HG02571 (cell line): ENCODE data around the gene SUN1.
"Not testable (repeated sequence)": the region's sequence is repeated elsewhere in the genome, so short reads cannot be mapped to it uniquely, and the experiment has no call there.

Experiments
- ATAC-seq: cut with Tn5 transposase; IDR thresholded peaks from one replicate; pipeline ENCODE4 v1.9.1; 2021; ENCODE audit warnings: mild to moderate bottlenecking, moderate library complexity; ENCODE audit not compliant: unreplicated experiment

SUN1 gene

DNA sequence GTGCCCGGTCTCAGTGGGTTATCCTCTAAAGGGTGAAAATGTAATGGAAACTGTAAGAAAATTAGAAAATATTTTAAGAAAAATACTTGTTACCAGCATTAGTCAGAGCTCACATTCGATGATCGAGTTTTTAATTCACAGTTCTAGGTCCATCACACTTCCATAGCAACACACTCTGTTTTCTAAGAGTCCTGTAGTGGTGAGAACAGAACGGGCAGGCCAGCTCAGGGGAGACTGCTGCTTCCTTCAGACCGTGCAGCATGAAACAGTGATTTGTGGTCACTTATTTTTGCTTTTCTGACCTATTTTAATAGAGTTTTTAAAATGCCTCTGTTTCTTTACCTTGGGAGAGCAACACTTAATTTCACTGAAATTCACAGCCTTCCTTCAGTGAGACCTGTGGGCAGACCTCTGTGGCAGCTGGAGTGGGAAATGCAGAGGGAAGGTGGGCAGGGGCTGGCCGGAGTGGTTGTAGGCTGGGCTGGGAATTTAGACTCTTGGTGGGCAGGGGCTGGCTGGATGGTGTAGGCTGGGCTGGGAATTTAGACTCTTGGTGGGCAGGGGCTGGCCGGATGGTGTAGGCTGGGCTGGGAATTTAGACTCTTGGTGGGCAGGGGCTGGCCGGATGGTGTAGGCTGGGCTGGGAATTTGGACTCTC is 1.5 kb downstream of the SUN1 start:
- no peak for ATAC-seq

DNA sequence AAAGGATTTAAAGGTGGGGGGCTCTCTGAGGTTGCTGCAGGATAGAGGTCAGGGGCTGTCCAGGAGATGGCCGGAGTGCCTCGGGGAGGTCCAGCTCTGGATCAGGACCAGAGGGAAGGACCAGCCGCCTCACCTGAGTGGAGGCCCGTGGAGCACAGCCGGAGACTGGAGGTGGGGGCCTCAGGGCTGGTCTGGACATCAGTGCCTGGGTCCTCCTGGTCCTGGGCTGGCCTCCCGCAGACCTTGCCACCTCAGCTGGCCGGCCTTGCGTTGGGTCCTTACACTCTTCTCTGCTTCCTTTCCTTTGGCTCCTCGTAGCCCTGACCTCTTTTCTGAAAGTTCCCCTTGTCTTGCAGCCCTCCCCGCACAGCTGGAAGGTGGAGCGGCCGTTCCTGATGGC is 2.0 kb downstream of the SUN1 start:
- no peak for ATAC-seq

DNA sequence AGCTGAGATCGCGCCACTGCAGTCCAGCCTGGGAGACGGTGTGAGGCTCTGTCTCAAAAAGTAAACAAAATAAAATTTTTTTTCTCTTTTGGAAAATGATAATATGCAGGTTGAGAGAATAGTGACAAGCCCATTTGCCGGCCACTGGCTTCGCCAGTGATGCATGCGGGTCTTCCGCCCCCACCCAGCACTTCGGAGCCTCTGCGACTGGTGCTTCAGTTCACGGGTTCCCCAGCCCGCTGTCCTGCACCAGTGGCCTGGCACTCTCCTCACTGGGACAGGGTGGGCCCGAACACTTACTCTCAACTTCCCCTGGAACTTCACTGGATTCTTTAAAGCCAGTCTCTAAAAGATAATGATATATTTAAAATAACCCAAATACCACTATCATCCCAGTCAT is 2.7 kb downstream of the SUN1 start:
- ATAC-seq = no peak

DNA sequence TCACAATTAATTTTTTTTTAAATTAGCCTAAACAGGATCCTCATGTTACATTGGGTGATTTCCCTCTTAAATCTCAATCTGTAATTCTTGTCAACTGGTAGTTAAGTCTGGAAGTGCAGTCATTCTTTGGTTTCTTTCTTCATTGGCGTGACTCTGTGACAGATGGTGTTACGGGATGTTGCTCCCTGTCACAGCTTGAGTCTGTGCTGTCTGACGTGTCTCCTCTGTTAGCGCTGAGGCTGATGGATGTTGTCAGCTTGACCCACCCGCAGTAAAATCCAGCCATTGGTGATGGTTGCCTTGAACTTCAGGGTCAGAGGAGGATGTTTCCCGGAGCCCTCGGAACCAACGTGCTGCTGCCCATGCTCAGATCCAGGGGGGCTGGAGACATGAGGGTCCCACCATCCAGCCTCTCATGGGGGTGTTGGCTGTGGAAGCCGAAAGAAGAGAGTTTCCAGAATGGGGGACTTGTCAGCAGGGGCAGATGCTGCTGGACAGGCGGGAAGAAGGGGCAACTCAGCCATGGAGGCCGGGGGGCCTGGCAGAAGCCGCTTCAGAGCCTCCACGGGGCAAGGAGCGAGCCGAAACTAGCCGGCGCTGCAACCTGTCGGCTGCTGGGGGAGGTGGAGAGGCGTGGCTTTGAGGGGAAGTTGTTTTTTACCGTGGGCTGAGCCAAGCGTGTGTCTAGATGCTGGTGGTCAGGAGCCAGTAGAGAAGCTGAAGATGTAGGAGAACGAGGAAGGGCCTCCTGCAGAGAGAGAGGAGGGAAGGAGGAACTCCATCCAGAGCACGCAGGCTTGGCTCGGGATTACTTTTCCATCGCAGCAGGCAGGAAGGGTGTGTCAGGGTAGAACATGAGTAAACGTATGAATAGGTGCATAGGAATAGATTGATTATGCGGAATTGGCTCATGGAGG is 3.5 kb downstream of the SUN1 start:
- ATAC-seq = no peak

DNA sequence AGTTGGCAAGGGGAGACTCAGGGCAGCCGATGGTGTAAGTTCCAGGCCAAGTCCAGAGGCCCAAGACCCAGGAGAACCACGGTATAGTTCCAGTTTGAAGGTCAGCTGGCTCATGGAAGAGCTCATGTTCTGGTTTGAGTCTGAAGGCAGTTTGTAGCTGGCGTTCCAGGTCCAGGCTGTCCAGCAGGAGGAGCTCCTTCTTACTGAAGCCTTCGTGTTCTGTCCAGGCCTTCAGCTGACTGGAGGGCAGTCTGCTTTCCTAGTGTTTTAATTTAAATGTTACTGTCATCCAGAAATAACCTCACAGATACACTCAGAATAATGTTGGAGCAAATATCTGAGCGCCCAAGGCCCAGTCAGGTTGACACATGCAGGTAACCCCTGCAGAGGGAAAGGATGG is 4.2 kb downstream of the SUN1 start:
- no peak for ATAC-seq

DNA sequence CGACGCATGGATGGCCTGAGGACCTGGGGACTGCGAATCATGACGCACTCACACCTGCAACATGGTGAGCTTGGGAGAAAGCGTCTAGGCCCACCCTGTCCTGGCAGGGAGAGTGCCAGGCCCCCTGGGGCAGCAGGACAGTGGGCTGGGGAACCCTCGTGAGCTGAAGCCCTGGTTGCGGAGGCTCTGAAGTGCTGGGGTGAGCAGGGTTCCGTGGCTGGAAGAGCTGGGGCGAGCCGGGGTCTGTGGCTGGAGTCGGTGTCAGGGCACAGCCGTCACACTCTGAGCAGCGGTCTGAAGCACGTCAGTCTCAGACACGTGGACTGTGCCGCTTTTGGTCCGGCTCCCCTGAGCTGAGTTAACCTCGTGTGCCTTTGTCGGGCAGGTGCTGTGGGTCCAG is 4.7 kb downstream of the SUN1 start:
- ATAC-seq = no peak

DNA sequence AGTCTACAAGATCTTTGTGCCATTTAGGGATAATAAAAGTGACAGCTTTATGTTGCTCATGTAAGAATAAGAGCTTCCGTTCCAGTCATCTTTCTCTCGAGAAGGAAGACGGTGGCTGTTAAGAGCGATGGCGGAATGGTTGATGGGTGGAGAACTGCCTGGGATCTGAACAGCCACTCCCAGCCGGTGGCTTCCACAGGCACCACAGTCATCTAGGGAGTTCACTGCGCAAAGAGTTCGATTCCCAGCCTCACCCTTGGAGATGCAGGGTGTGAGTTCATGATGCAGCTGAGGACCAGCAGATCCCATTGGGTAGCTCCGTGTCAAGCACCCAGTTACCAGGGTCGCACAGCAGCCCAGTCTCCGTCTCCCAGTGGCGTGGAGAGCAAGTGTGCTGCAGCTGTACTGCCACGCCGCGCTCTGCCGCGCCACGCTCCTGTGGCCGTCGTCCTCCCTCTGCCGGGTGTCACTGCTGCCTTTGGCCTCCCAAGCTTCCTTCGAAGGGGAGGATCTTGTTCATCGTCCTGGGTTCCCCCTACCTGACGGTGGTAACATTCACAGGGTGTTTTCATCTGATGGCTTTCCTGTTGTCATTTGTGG is 7.8 kb downstream of the SUN1 start:
- ATAC-seq = no peak

DNA sequence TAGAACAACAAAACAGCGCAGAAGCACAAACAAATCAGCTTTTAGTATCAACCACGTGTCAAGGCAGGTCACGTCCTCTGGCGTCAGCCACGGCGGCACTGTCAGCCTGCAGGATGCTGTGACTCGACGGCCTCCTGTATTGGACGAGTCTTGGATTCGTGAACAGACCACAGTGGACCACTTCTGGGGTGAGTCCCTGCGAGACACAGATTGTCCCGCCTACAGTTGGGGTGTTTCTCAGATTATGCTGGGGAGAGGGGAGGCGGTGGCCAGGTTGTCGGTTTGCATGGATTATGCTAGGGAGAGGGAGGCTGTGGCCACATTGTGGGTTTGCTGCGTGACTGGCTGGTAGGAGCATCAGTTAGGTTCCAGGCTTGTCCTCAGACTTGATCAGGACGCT is 9.7 kb downstream of the SUN1 start:
- no peak for ATAC-seq

DNA sequence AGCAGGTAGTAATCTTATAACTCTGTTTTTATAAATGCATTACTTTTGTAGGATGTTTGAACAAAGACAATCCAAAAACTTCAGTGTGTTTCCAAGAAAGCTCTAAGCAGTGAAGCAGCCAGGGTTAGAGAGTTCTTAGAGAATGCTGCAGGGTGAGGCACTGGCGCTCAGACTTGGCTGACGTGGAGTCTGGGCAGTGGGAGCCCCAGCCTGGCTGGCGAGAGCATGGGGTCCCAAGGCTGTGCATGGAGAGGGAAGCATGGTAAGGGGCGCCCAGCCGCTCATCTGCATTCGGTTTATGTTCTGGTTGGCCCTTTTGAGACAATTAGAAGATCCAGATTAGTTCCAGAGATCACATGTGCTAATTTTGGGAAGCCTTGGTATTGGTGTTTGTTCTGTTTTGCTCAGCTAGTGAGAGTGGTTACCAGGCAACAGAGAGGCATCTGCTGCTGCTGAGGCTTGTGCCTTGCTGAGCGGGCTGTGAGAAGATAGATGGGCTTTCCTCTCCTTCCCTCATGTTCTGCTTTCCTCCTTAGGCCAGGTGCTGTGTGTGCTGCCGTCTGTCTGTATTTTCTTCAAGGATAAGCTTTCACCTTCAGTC is 10.3 kb downstream of the SUN1 start:
- ATAC-seq = no peak

DNA sequence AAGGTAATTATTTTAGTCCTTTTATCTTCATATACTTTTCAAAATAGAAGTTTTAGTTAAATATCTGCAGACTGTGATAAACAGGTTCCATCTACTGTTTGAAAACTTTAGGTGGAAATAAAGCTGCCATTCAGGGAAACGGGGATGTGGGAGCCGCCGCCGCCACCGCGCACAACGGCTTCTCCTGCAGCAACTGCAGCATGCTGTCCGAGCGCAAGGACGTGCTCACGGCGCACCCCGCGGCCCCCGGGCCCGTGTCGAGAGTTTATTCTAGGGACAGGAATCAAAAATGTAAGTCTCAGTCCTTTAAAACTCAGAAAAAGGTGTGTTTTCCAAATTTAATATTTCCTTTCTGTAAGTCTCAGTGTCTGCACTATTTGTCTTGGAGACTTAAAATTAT is 11.0 kb downstream of the SUN1 start:
- ATAC-seq = no peak

DNA sequence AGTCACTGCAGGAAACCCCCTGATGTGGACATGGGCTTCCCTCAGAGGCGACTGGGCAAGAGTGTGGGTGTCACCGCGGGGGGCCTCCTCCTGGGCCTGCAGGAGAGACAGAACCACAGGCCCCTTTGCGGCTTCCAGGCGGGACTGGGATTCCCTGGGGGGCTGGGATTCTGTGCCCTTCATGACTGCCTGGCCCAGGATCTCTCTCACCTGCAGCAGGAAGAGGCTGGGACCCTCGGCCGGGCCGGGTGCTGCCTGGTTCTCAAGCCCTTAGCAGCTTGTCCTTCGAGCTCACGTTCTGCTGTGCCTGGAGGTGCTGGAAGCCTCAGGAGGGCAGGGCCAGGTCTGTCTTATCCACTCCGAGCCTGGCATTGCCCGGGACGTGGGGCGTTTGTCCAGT is 11.8 kb downstream of the SUN1 start:
- ATAC-seq = no peak

DNA sequence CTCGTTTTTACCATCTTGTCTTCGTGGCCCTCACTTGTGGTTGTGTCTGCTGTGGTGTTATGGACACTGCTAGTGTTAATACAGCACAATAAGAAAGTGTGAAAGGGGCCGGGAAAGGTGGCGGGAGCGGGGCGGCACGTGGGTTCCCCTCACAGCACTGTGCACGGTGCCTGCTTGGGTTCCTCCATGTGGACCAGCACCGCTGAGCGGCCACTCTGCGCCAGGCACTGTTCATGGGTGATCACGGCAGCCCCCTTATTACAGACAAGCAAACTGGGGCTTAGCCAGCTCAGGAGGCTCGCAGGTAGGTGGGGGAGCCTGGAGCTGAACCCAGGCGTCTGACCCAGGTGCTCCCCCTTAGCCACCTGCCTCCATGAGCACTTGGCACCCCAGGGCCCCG is 12.2 kb downstream of the SUN1 start:
- ATAC-seq = no peak

DNA sequence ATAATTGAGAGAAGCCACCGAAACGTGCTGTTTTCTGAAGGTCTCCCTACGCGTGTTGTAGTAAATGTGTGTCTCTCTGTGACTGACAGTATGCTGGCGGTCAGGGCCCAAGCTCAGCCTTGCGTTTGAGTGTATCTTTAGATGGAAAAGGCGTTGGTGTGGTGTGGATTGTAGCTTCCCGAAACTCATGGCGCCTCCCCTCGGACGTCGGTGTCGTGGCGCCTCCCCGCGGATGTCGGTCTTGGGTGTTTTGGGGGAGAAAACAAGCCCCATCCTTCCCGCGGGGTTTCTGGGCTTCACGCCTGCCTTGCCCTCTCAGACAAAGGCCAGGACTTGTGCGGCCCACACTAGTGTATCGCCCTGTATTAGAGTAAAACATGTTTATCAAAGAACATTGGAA is 12.8 kb downstream of the SUN1 start:
- no peak for ATAC-seq

DNA sequence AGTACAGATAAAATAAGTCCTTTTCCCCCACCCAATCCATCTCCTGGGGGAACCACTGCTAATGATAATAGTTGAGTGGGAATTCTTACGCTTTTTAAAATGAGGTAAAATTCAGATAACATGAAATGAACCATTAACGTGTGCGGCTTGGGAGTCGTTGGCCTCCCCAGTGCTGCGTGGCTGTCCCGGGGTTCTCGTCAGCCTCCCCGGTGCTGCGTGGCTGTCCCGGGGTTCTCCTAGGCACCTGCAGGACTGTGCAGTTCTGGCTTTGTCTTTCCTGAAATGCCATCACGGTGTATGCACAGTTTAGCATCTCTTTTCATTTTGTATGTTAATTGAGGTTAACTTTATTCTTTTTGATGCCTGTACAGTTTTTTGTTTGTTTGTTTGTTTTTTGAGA is 13.5 kb downstream of the SUN1 start:
- no peak for ATAC-seq

DNA sequence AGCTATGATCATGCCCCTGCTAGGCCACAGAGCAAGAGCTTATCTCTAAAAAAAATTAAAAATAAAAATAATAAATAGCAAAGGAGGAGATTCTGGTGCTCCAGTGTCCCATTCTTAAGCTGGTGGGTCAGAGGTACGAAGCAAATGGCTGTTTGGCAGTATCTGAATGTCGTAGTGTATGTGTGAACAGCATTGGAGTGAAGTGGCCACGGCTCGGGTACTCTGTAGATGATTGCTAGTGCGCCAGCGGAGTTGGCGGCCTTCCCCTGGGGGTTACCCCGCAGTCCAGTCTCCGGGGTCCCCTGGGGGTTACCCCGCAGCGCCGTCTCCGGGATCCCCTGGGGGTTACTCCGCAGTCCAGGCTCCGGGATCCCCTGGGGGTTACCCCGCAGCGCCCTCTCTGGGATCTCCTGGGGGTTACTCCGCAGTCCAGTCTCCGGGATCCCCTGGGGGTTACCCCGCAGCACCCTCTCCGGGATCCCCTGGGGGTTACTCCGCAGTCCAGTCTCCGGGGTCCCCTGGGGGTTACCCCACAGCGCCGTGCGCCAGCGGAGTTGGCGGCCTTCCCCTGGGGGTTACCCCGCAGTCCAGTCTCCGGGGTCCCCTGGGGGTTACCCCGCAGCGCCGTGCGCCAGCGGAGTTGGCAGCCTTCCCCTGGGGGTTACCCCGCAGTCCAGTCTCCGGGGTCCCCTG is 14.8 kb downstream of the SUN1 start:
- ATAC-seq = not testable (repeated sequence)

DNA sequence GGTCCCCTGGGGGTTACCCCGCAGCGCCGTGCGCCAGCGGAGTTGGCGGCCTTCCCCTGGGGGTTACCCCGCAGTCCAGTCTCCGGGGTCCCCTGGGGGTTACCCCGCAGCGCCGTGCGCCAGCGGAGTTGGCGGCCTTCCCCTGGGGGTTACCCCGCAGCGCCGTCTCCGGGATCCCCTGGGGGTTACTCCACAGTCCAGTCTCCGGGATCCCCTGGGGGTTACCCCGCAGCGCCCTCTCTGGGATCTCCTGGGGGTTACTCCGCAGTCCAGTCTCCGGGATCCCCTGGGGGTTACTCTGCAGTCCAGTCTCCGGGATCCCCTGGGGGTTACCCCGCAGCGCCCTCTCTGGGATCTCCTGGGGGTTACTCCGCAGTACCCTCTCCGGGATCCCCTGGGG is 15.5 kb downstream of the SUN1 start:
- not testable (repeated sequence) for ATAC-seq

DNA sequence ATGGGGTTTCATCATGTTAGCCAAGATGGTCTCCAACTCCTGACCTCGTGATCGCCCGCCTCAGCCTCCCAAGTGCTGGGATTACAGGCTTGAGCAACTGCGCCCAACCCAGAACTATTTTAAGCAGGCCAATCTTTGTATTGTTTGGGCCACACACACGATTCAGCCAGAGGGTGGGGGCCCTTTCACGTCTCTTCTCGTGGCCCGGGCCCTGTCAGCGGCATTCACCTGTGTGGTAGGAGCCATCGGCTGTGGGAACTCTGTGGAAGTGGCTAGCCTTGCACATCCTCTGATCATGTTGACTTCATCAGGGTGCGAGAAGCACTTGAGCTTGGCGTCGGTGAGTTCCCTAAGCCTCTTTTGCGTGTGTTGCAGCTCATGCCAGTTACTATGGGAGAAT is 16.9 kb downstream of the SUN1 start:
- ATAC-seq = no peak

DNA sequence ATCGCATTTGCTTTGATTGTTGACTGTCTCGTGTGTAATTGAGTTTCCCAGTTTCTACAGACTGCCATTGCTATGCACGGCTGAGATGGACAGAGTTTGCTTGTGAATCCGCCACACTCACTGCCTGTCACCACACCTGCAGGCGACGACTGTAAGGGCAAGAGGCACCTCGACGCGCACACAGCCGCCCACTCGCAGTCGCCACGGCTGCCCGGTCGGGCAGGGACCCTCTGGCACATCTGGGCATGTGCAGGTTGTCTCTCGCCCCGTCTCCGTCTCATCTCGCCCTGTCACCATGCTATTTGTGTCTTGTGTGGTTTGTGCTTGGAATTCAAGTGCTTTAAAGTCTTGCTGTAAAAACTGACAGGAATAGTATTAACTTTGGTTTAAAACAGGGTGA is 17.5 kb downstream of the SUN1 start:
- no peak for ATAC-seq

DNA sequence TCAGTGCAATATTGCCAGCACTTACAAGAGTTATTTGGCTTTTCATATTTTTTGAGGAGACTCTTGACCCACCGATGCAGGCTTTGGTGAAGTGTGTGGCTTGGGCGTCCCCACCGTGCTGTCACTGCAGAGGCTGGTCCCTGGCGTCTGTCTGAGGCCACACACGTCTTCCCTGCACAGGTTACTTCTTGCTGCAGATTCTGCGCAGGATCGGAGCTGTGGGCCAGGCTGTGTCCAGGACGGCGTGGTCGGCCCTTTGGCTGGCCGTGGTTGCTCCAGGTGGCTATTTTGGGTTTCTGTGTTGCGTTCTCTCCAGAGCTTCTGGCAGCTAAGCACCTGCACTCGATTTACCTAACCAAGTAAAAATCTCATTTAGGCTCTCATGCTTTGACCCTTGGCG is 18.9 kb downstream of the SUN1 start:
- no peak for ATAC-seq

DNA sequence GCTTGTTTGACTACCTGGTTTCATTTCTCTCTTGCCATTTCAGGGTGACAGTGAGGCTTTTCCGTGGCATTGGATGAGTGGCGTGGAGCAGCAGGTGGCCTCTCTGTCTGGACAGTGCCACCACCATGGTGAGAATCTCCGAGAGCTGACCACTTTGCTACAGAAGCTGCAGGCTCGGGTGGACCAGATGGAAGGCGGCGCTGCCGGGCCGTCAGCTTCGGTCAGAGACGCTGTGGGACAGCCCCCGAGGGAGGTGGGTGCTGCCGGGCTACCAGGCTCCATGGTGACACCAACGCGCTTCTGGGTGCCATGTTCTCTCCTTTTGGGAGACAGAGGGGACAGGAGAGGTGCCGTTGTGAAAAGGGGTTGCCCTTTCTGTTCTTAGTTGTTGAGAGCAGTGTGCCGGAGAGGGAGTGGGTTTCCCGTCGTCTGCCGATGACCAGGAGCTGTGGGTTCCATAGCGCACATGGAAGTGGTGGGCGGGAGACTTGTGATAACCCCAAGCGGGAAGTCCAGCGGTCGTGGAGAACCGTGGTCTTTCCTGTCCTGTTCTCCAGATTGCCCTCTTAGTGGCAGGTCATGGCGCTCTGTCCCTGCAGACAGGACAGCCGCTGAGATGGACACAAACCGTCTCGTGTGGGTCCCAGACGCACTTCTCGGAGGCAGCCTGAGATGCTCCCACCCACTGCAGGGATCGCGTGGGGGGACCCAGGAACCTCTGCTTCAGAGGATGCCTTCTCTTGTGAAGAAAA is 21.3 kb downstream of the SUN1 start:
- no peak for ATAC-seq
